Neural cell (in vitro differentiated cells): ENCODE measurements around the gene ITPRID2.

Experiments
- CTCF ChIP-seq: fragments of 450-650 bp; IDR thresholded peaks from 2 replicates; pipeline ENCODE4 v1.5.1; 2014; ENCODE audit warnings: antibody characterized with exemption, mild to moderate bottlenecking, moderate library complexity; ENCODE audit not compliant: poor library complexity, severe bottlenecking
- EP300 ChIP-seq: fragments of 450-650 bp; conservative IDR thresholded peaks from 2 replicates; pipeline ENCODE4 v1.6.1; 2014; ENCODE audit warnings: antibody characterized with exemption, mild to moderate bottlenecking, moderate library complexity; ENCODE audit not compliant: poor library complexity, severe bottlenecking
- EZH2 ChIP-seq: fragments of 200-600, 300-800 bp; shearing (Covaris generic), sonication (generic); IDR thresholded peaks from 2 replicates; pipeline ENCODE4 v1.6.1; 2014; ENCODE audit warnings: antibody characterized with exemption, low read length, borderline replicate concordance, mild to moderate bottlenecking; ENCODE audit not compliant: insufficient read depth, poor library complexity, severe bottlenecking
- MXI1 ChIP-seq: fragments of 450-650 bp; conservative IDR thresholded peaks from 2 replicates; pipeline ENCODE4 v1.6.1; 2014; ENCODE audit warnings: antibody characterized with exemption, mild to moderate bottlenecking; ENCODE audit not compliant: poor library complexity, severe bottlenecking
- POLR2AphosphoS5 ChIP-seq: IDR thresholded peaks from 2 replicates; pipeline ENCODE4 v1.6.1; 2012
- RAD21 ChIP-seq: fragments of 450-650 bp; conservative IDR thresholded peaks from 2 replicates; pipeline ENCODE4 v1.6.1; 2014; ENCODE audit warnings: antibody characterized with exemption, mild to moderate bottlenecking, moderate library complexity
- SMC3 ChIP-seq: fragments of 450-650 bp; conservative IDR thresholded peaks from 2 replicates; pipeline ENCODE4 v1.6.1; 2014; ENCODE audit warnings: antibody characterized with exemption, mild to moderate bottlenecking, moderate library complexity; ENCODE audit not compliant: poor library complexity
- TAF1 ChIP-seq: IDR thresholded peaks from 2 replicates; pipeline ENCODE4 v1.6.1; 2012; ENCODE audit warnings: low read depth
- TF ChIP-seq, protein P1 (sequence below): IDR thresholded peaks from 2 replicates; pipeline ENCODE4 v1.6.1; 2012; ENCODE audit warnings: borderline replicate concordance

GRCh38 chr2:181916726-181917718 is 25.5 kb downstream of the ITPRID2 start:
- TF ChIP-seq CTCF (no peak), POLR2AphosphoS5 (no peak), RAD21 (no peak), EZH2 (no peak), SMC3 (no peak), TAF1 (no peak), MXI1 (no peak), EP300 (no peak)
- TF ChIP-seq, protein P1, sequence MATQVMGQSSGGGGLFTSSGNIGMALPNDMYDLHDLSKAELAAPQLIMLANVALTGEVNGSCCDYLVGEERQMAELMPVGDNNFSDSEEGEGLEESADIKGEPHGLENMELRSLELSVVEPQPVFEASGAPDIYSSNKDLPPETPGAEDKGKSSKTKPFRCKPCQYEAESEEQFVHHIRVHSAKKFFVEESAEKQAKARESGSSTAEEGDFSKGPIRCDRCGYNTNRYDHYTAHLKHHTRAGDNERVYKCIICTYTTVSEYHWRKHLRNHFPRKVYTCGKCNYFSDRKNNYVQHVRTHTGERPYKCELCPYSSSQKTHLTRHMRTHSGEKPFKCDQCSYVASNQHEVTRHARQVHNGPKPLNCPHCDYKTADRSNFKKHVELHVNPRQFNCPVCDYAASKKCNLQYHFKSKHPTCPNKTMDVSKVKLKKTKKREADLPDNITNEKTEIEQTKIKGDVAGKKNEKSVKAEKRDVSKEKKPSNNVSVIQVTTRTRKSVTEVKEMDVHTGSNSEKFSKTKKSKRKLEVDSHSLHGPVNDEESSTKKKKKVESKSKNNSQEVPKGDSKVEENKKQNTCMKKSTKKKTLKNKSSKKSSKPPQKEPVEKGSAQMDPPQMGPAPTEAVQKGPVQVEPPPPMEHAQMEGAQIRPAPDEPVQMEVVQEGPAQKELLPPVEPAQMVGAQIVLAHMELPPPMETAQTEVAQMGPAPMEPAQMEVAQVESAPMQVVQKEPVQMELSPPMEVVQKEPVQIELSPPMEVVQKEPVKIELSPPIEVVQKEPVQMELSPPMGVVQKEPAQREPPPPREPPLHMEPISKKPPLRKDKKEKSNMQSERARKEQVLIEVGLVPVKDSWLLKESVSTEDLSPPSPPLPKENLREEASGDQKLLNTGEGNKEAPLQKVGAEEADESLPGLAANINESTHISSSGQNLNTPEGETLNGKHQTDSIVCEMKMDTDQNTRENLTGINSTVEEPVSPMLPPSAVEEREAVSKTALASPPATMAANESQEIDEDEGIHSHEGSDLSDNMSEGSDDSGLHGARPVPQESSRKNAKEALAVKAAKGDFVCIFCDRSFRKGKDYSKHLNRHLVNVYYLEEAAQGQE = no peak
